IMR-90 (cell line): ENCODE results near the gene SP8. TPM values are rescaled to one million over a fixed set of nuclear protein-coding genes. Genes with fewer than 3 reads are reported as not detected.

Source experiments
- ATAC-seq: fragments of 200-7000 bp; cut with Tn5 transposase; 2 replicates; pipeline ENCODE4 v1.9.1; 2020; ENCODE audit warnings: low read depth, mild to moderate bottlenecking, moderate library complexity
- BruUV-seq: library from RNA; stranded (reverse); fragments of 400-500 nt; replicated peaks from 2 replicates; lab custom pipeline; 2021; lab: Mats Ljungman, UMichigan
- CTCF ChIA-PET: fragments of 300-600 bp; formaldehyde crosslinking; extraction: SDS; loops from one replicate; lab custom pipeline; 2021; ENCODE audit warnings: antibody characterized with exemption; lab: Yijun Ruan, JAX
- POLR2A ChIA-PET: fragments of 300-600 bp; sonication (Branson Sonifier 250); formaldehyde crosslinking; loops from one replicate; lab custom pipeline; 2022; ENCODE audit warnings: antibody characterized with exemption; ENCODE audit not compliant: unreplicated experiment; lab: Charles Lee
- DNase-seq: peaks from one replicate; pipeline ENCODE4 v3.0.0; 2013
- H2AFZ ChIP-seq: replicated peaks from 2 replicates; pipeline ENCODE3; 2013; ENCODE audit warnings: low read length, mild to moderate bottlenecking; ENCODE audit not compliant: poor library complexity
- H2AK5ac ChIP-seq: 2 replicates; pipeline ENCODE4 v1.6.1; 2013; ENCODE audit warnings: low read depth, low read length, inconsistent platforms
- H2AK9ac ChIP-seq: replicated peaks from 2 replicates; pipeline ENCODE3; 2013; ENCODE audit warnings: mild to moderate bottlenecking, low read depth, low read length, moderate library complexity; ENCODE audit not compliant: poor library complexity
- H2BK120ac ChIP-seq: 2 replicates; pipeline ENCODE4 v1.6.1; 2013; ENCODE audit warnings: low read depth, low read length, inconsistent platforms
- H2BK15ac ChIP-seq: 3 replicates; pipeline ENCODE4 v1.6.1; 2013; ENCODE audit warnings: low read depth, low read length, inconsistent platforms
- H2BK20ac ChIP-seq: 2 replicates; pipeline ENCODE4 v1.6.1; 2013; ENCODE audit warnings: low read depth, mild to moderate bottlenecking, inconsistent platforms, low read length, moderate library complexity
- H2BK5ac ChIP-seq: 2 replicates; pipeline ENCODE4 v1.6.1; 2013; ENCODE audit warnings: mild to moderate bottlenecking, low read depth, low read length, inconsistent platforms; ENCODE audit not compliant: poor library complexity, severe bottlenecking
- H3K14ac ChIP-seq: replicated peaks from 2 replicates; pipeline ENCODE4 v1.6.1; 2013; ENCODE audit warnings: low read depth, low read length, inconsistent platforms
- H3K18ac ChIP-seq: 2 replicates; pipeline ENCODE4 v1.6.1; 2013; ENCODE audit warnings: low read depth, low read length, control low read depth
- H3K23ac ChIP-seq: 2 replicates; pipeline ENCODE4 v1.6.1; 2013; ENCODE audit warnings: low read depth, low read length, inconsistent platforms
- H3K27ac ChIP-seq: 2 replicates; pipeline ENCODE4 v1.5.1; 2013; ENCODE audit warnings: mild to moderate bottlenecking, control low read depth, low read length; ENCODE audit not compliant: insufficient read depth
- H3K27me3 ChIP-seq: 2 replicates; pipeline ENCODE4 v1.6.1; 2013; ENCODE audit warnings: low read length; ENCODE audit not compliant: control insufficient read depth, insufficient read depth
- H3K36me3 ChIP-seq: 2 replicates; pipeline ENCODE4 v1.6.1; 2013; ENCODE audit warnings: low read length, mixed read lengths; ENCODE audit not compliant: control insufficient read depth, insufficient read depth
- H3K4ac ChIP-seq: 2 replicates; pipeline ENCODE4 v1.6.1; 2013; ENCODE audit warnings: low read depth, low read length, inconsistent platforms
- H3K4me1 ChIP-seq: 2 replicates; pipeline ENCODE4 v1.6.1; 2013; ENCODE audit warnings: low read length, mixed read lengths; ENCODE audit not compliant: control insufficient read depth, insufficient read depth
- H3K4me2 ChIP-seq: 2 replicates; pipeline ENCODE4 v1.6.1; 2013; ENCODE audit warnings: low read depth, mild to moderate bottlenecking, control low read depth, low read length, moderate library complexity
- H3K4me3 ChIP-seq: 2 replicates; pipeline ENCODE4 v1.5.1; 2013; ENCODE audit warnings: low read depth, mild to moderate bottlenecking, control low read depth, low read length, moderate library complexity; ENCODE audit not compliant: insufficient read depth
- H3K56ac ChIP-seq: 2 replicates; pipeline ENCODE4 v1.6.1; 2013; ENCODE audit warnings: low read length, inconsistent platforms; ENCODE audit not compliant: insufficient read depth; ENCODE audit errors: extremely low read depth
- H3K79me1 ChIP-seq, 2 experiments: 2 replicates each; pipeline ENCODE4 v1.6.1; 2013; ENCODE audit warnings: low read length in 2 of 2, inconsistent platforms in 1 of 2, low read depth in 1 of 2
- H3K9ac ChIP-seq: 2 replicates; pipeline ENCODE4 v1.6.1; 2013; ENCODE audit warnings: low read depth, low read length, control low read depth
- H3K9me1 ChIP-seq: 2 replicates; pipeline ENCODE4 v1.6.1; 2013; ENCODE audit warnings: low read length, inconsistent platforms; ENCODE audit not compliant: insufficient read depth
- H3K9me3 ChIP-seq: 2 replicates; pipeline ENCODE4 v1.6.1; 2013; ENCODE audit warnings: low read length; ENCODE audit not compliant: control insufficient read depth, insufficient read depth
- H4K20me1 ChIP-seq: 2 replicates; pipeline ENCODE4 v1.6.1; 2013; ENCODE audit warnings: low read length, inconsistent platforms; ENCODE audit not compliant: insufficient read depth
- H4K5ac ChIP-seq: 2 replicates; pipeline ENCODE4 v1.6.1; 2013; ENCODE audit warnings: mild to moderate bottlenecking, low read depth, low read length, control low read depth
- H4K8ac ChIP-seq, 2 experiments: 2 replicates each; pipeline ENCODE4 v1.6.1; 2013; ENCODE audit warnings: low read depth in 2 of 2, low read length in 2 of 2, control low read depth in 1 of 2, inconsistent platforms in 1 of 2
- H4K91ac ChIP-seq: 2 replicates; pipeline ENCODE4 v1.6.1; 2013; ENCODE audit warnings: low read depth, low read length, inconsistent platforms; ENCODE audit not compliant: insufficient read depth
- BHLHE40 ChIP-seq: fragments of 150-350 bp; IDR thresholded peaks from 2 replicates; pipeline ENCODE4 v1.6.1; 2016; ENCODE audit warnings: mild to moderate bottlenecking, low read depth, low read length
- CEBPB ChIP-seq: IDR thresholded peaks from 2 replicates; pipeline ENCODE4 v1.6.1; 2012; ENCODE audit warnings: low read depth, low read length, improper control_type of control experiment
- CHD1 ChIP-seq: IDR thresholded peaks from 2 replicates; pipeline ENCODE4 v1.6.1; 2012; ENCODE audit warnings: low read depth, low read length, improper control_type of control experiment
- ELK1 ChIP-seq: fragments of 150-350 bp; IDR thresholded peaks from 2 replicates; pipeline ENCODE4 v1.6.1; 2016; ENCODE audit warnings: low read depth, mild to moderate bottlenecking, low read length, moderate library complexity, borderline replicate concordance
- FOS ChIP-seq: fragments of 150-350 bp; IDR thresholded peaks from 2 replicates; pipeline ENCODE4 v1.6.1; 2016; ENCODE audit warnings: low read depth, low read length
- MAZ ChIP-seq: IDR thresholded peaks from 2 replicates; pipeline ENCODE4 v1.6.1; 2012; ENCODE audit warnings: low read depth, mild to moderate bottlenecking, low read length, improper control_type of control experiment, moderate library complexity, borderline replicate concordance
- MXI1 ChIP-seq: IDR thresholded peaks from 2 replicates; pipeline ENCODE4 v1.6.1; 2012; ENCODE audit warnings: low read depth, mild to moderate bottlenecking, low read length, moderate library complexity, borderline replicate concordance
- NFE2L2 ChIP-seq: fragments of 150-350 bp; IDR thresholded peaks from 2 replicates; pipeline ENCODE4 v1.6.1; 2016; ENCODE audit warnings: low read depth, mild to moderate bottlenecking, low read length
- RAD21 ChIP-seq: IDR thresholded peaks from 2 replicates; pipeline ENCODE4 v1.6.1; 2012; ENCODE audit warnings: low read length, improper control_type of control experiment
- RCOR1 ChIP-seq: IDR thresholded peaks from 2 replicates; pipeline ENCODE4 v1.6.1; 2012; ENCODE audit warnings: mild to moderate bottlenecking, low read length, improper control_type of control experiment; ENCODE audit not compliant: insufficient replicate concordance
- WGBS, 2 experiments: methylation state at CpG; one replicate each; pipeline versions ENCODE4 v1.1.5 to v1.1.7; 2013; ENCODE audit warnings: missing lambda C conversion rate in 2 of 2; ENCODE audit not compliant: insufficient read length in 1 of 2; ENCODE audit errors: extremely low coverage in 2 of 2; 5-methylcytosine and 5-hydroxymethylcytosine counted together
- dilution Hi-C: fragments of 300-500 bp; cut with HindIII; formaldehyde crosslinking; loops from one replicate; pipeline ENCODE4 v1.14.3; 2018; ENCODE audit warnings: low sequenced_read_pairs; ENCODE audit not compliant: unreplicated experiment
- in situ Hi-C: fragments of 300-500 bp; cut with MboI; formaldehyde crosslinking; loops from 3 replicates; pipeline ENCODE4 v1.14.3; 2019; ENCODE audit warnings: low sequenced_read_pairs, inconsistent platforms, mixed read lengths
- intact Hi-C: fragments of 100-400 bp; cut with micrococcal nuclease; formaldehyde crosslinking; loops from 2 replicates; pipeline ENCODE4 v1.10.0; 2022
- polyA plus RNA-seq, 3 experiments: library from polyadenylated mRNA; depleted of rRNA; stranded (reverse); fragments of >200 nt; gene quantifications; 2 replicates each; pipeline ENCODE4 v1.2.3, GENCODE V29; 2012; ENCODE audit warnings: low replicate concordance in 1 of 3
- total RNA-seq: library from RNA; depleted of rRNA; stranded (reverse); fragments of >200 nt; gene quantifications from 2 replicates; pipeline ENCODE4 v1.2.3, GENCODE V29; 2012
- TF ChIP-seq, protein P1 (sequence below): conservative IDR thresholded peaks from 2 replicates; pipeline ENCODE4 v1.5.1; 2012; ENCODE audit warnings: mild to moderate bottlenecking, low read depth, low read length, improper control_type of control experiment

The SP8 gene
- total and polyA plus RNA-seq, 2 of the 4 experiments (the other 2 are of a cell fraction) = not detected

DNA sequence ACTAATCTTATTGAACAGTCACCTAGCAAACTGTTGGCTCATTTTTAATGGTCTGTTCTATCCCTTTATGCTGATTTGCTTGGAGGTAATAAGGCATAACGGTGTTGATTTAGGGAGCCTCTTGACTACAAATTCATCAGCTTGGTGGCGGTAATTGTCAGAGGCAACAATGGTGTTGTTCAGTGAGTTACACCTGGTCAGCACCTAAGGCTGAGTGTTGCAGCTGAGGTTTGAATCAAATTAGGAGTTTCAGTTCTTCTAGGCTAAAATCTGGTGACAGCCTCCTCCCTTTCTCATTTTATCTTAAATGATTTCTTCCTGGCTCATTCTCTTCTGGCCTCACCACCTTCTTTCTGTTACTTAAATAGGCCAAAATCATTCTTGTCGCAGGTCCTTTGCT is 42.3 kb upstream of the SP8 start:
- Histone ChIP-seq H4K5ac (no peak overlapping the region), H3K18ac (no peak overlapping the region), H3K36me3 (no peaks in the 10 kb centered on the region), H2AK5ac (no peak overlapping the region), H3K4ac (no peak overlapping the region), H3K27ac (no peak overlapping the region), H4K91ac (no peak overlapping the region), H2BK15ac (no peak overlapping the region), H2BK5ac (no peak overlapping the region), H2AFZ (no peak overlapping the region), H2BK20ac (no peak overlapping the region), H2AK9ac (no peak overlapping the region), H4K20me1 (no peaks in the 10 kb centered on the region), H3K9ac (no peak overlapping the region), H2BK120ac (no peak overlapping the region), H3K4me3 (no peak overlapping the region), H3K27me3 (no peaks in the 10 kb centered on the region), H3K23ac (no peak overlapping the region), H3K9me1 (no peaks in the 10 kb centered on the region), H3K56ac (no peak overlapping the region), H4K8ac (no peak overlapping the region), H3K14ac (no peak overlapping the region), H3K4me1 (no peaks in the 10 kb centered on the region), H3K4me2 (no peak overlapping the region), H3K9me3 (peaks cover 9% of the 10 kb centered on the region), H3K79me1 (no peaks in the 10 kb centered on the region)
- WGBS, 2 experiments = 20% methylated on average over 1 of the region's 3 CpGs; no CpG with 5 or more reads in 1 of the 2 experiments
- DNase-seq (no peak), ATAC-seq (no peak)
- dilution Hi-C loops = no loop called here
- TF ChIP-seq MAZ (no peak), CEBPB (no peak), CHD1 (no peak), BHLHE40 (no peak), FOS (no peak), ELK1 (no peak), NFE2L2 (no peak), RAD21 (no peak), RCOR1 (no peak), MXI1 (no peak)
- TF ChIP-seq, protein P1, sequence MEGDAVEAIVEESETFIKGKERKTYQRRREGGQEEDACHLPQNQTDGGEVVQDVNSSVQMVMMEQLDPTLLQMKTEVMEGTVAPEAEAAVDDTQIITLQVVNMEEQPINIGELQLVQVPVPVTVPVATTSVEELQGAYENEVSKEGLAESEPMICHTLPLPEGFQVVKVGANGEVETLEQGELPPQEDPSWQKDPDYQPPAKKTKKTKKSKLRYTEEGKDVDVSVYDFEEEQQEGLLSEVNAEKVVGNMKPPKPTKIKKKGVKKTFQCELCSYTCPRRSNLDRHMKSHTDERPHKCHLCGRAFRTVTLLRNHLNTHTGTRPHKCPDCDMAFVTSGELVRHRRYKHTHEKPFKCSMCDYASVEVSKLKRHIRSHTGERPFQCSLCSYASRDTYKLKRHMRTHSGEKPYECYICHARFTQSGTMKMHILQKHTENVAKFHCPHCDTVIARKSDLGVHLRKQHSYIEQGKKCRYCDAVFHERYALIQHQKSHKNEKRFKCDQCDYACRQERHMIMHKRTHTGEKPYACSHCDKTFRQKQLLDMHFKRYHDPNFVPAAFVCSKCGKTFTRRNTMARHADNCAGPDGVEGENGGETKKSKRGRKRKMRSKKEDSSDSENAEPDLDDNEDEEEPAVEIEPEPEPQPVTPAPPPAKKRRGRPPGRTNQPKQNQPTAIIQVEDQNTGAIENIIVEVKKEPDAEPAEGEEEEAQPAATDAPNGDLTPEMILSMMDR = no peak
- intact Hi-C loops = no loop called here
- ChIA-PET CTCF (no interaction called here), POLR2A (interaction anchor here (0.6 kb wide), 1 partner anchor 39 kb away, joined by 4 read pairs; no protein-coding TSS in a partner anchor)
- BruUV-seq = no TSS peak
- in situ Hi-C loops = no loop called here
